GM18868 (cell line): Measurements from ENCODE around the gene COL16A1.

ENCODE experiments used
- ATAC-seq: cut with Tn5 transposase; IDR thresholded peaks from one replicate; pipeline ENCODE4 v1.9.1; 2021; ENCODE audit warnings: mild to moderate bottlenecking, moderate library complexity; ENCODE audit not compliant: unreplicated experiment

Gene COL16A1

GRCh38 chr1:31668303-31668883 is 35.4 kb downstream of the COL16A1 start:
- ATAC-seq: no peak

- ATAC-seq: no peak
Observed at GRCh38 chr1:31667065-31667785, 36.6 kb downstream of the COL16A1 start.

- ATAC-seq: no peak
Observed at GRCh38 chr1:31666263-31666963, 37.4 kb downstream of the COL16A1 start.

GRCh38 chr1:31665234-31665878 is 38.5 kb downstream of the COL16A1 start:
- ATAC-seq: no peak

- ATAC-seq: no peak
Observed at GRCh38 chr1:31664528-31664927, 39.3 kb downstream of the COL16A1 start.

- no peak for ATAC-seq
Observed at GRCh38 chr1:31663622-31664452, 40.0 kb downstream of the COL16A1 start.

- ATAC-seq: no peak
Observed at GRCh38 chr1:31662463-31662862, 41.4 kb downstream of the COL16A1 start.

- no peak for ATAC-seq
Observed at GRCh38 chr1:31661856-31662255, 42.0 kb downstream of the COL16A1 start.

- ATAC-seq: no peak
Observed at GRCh38 chr1:31660871-31661455, 42.9 kb downstream of the COL16A1 start.

- no peak for ATAC-seq
Observed at GRCh38 chr1:31659889-31660288, 43.9 kb downstream of the COL16A1 start.

- ATAC-seq: no peak
Observed at GRCh38 chr1:31658721-31659120, 45.1 kb downstream of the COL16A1 start.

- no peak for ATAC-seq
Observed at GRCh38 chr1:31657972-31658510, 45.8 kb downstream of the COL16A1 start.

GRCh38 chr1:31657020-31657804 is 46.6 kb downstream of the COL16A1 start:
- ATAC-seq: no peak

- ATAC-seq: no peak
Observed at GRCh38 chr1:31655756-31656155, 48.1 kb downstream of the COL16A1 start.

- no peak for ATAC-seq
Observed at GRCh38 chr1:31655104-31655503, 48.7 kb downstream of the COL16A1 start.

- ATAC-seq: no peak
Observed at GRCh38 chr1:31654474-31654776, 49.4 kb downstream of the COL16A1 start.

GRCh38 chr1:31653717-31654473 is 49.9 kb downstream of the COL16A1 start:
- ATAC-seq: no peak

GRCh38 chr1:31652891-31653499 is 50.8 kb downstream of the COL16A1 start:
- no peak for ATAC-seq
